Esophagus muscularis mucosa (tissue), 4 donors: ENCODE measurements around the gene SLC15A1. TPM values are rescaled to one million over a fixed set of nuclear protein-coding genes. Genes with fewer than 3 reads are reported as not detected.
A peak's percentile ranks its signal among the peaks of the same experiment; 100 is the strongest.

Experiments used
- DNase-seq: peaks from one replicate; pipeline ENCODE4 v3.0.0-alpha.2; 2017; ENCODE audit errors: extremely low spot score
- H3K27ac ChIP-seq, 4 donors: fragments of 200-600 bp; sonication (generic); replicated peaks in 1 of 4; 1 replicate in 3 of 4; 2 replicates in 1 of 4; pipeline ENCODE4 v1.5.1; 2016 to 2019; ENCODE audit warnings: mild to moderate bottlenecking in 1 of 4
- H3K27me3 ChIP-seq, 4 donors: fragments of 200-600 bp; sonication (generic); one replicate each; pipeline versions ENCODE4 v1.5.1 to v1.6.0; 2016 to 2019
- H3K36me3 ChIP-seq, 4 donors: fragments of 200-600 bp; sonication (generic); one replicate each; pipeline ENCODE4 v1.5.1; 2016 to 2019
- H3K4me1 ChIP-seq, 4 donors: fragments of 200-600 bp; sonication (generic); one replicate each; pipeline ENCODE4 v1.5.1; 2016 to 2019
- H3K4me3 ChIP-seq, 4 donors: fragments of 200-600 bp; sonication (generic); 1 replicate in 2 of 4; 2 replicates in 2 of 4; pipeline ENCODE4 v1.5.1; 2016 to 2019; ENCODE audit warnings: mild to moderate bottlenecking in 4 of 4, moderate library complexity in 1 of 4
- H3K9me3 ChIP-seq, 4 donors: fragments of 200-600 bp; sonication (generic); 1 replicate in 3 of 4; 2 replicates in 1 of 4; pipeline ENCODE4 v1.5.1; 2016 to 2019
- EP300 ChIP-seq: sonication (generic); formaldehyde crosslinking; IDR thresholded peaks from one replicate; pipeline ENCODE4 v1.6.1; 2017; ENCODE audit warnings: antibody characterized with exemption
- POLR2A ChIP-seq: fragments of 450-650 bp; IDR thresholded peaks from one replicate; pipeline ENCODE4 v1.6.1; 2017; ENCODE audit warnings: antibody characterized with exemption, moderate library complexity, mild to moderate bottlenecking, low read depth
- POLR2AphosphoS5 ChIP-seq, 2 donors: sonication (generic); formaldehyde crosslinking; IDR thresholded peaks; one replicate each; pipeline ENCODE4 v1.6.1; 2017; ENCODE audit warnings: antibody characterized with exemption in 2 of 2
- WGBS: methylation state at CpG from one replicate; pipeline ENCODE4 v1.1.5; 2018; 5-methylcytosine and 5-hydroxymethylcytosine counted together
- intact Hi-C: fragments of 100-400 bp; cut with DNase I; formaldehyde crosslinking; loops from one replicate; pipeline ENCODE4 v1.15.1; 2023
- total RNA-seq, 4 donors: library from RNA; depleted of rRNA; stranded (reverse); fragments of >200 nt; gene quantifications; one replicate each; pipeline versions ENCODE4 v1.1.0 to v1.2.1, GENCODE V29; 2016
- TF ChIP-seq, protein P1 (sequence below), 3 experiments: fragments of 200-600 bp in 2 of 3; fragments of 450-650 bp in 1 of 3; sonication (generic) in 2 of 3; IDR thresholded peaks; one replicate each; pipeline ENCODE4 v1.5.1; 2017 to 2019; ENCODE audit warnings: antibody characterized with exemption in 3 of 3, mild to moderate bottlenecking in 2 of 3, moderate library complexity in 1 of 3

Gene SLC15A1, protein sequence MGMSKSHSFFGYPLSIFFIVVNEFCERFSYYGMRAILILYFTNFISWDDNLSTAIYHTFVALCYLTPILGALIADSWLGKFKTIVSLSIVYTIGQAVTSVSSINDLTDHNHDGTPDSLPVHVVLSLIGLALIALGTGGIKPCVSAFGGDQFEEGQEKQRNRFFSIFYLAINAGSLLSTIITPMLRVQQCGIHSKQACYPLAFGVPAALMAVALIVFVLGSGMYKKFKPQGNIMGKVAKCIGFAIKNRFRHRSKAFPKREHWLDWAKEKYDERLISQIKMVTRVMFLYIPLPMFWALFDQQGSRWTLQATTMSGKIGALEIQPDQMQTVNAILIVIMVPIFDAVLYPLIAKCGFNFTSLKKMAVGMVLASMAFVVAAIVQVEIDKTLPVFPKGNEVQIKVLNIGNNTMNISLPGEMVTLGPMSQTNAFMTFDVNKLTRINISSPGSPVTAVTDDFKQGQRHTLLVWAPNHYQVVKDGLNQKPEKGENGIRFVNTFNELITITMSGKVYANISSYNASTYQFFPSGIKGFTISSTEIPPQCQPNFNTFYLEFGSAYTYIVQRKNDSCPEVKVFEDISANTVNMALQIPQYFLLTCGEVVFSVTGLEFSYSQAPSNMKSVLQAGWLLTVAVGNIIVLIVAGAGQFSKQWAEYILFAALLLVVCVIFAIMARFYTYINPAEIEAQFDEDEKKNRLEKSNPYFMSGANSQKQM
- not detected for total RNA-seq

DNA sequence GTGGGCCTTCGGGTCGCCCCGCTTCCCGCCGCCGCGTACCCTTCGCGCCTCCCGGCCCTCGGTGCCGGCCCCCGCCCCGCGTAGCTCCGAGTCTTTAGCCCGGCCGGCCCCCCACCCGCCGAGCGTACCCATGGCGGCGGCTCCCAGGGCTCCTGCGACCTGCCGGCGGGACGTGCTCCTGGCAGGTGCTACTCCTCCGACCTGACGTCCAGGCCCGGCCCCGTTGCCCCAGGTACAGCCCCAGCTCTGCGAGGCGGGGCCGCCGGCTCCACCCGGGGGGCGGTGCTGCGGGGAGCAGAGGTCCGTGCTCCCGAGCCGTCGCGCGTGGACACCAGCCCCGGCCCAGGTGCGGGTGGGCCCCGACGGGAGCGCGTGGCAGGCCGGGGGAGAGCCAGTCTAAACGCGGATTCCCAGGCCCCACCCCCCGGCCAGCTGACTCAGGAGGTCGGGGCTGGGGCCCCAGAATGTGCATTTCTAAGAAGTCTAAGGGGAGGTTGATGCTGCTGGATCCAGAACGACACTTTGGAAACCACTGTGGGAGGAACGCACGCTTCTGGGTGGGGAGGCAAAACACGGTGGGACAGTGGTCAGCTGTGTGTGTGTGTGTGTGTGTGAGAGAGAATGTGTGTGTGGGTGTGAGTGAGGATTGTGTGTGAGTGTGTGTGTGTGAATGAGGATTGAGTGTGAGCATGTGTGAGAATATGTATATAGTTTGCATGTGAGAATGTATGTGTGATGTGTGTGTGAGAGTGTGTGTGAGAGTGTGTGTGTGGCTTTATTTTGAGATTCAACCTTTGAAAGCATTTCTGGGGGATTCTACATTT lies at the start of gene SLC15A1:
SLC15A1 (minus strand) TSS at position 206 of the 824 bp plus-strand sequence; CDS start at position 132, 74 bp downstream.
- no peak within 1 kb of the TSS for H3K27ac ChIP-seq
- no peak for DNase-seq
- peaks cover 13 to 15% (median 14%) of the 10 kb centered on the region in 4 donors for H3K4me1 ChIP-seq
- peaks cover 0 to 58% (median 24%) of the 10 kb centered on the region in 4 donors for H3K27me3 ChIP-seq
- H3K9me3 ChIP-seq, result peaks cover 0 to 11% (median 4%) of the 10 kb centered on the region in 4 donors
- H3K36me3 ChIP-seq, result no peaks in the 10 kb centered on the region
- intact Hi-C loops, result no loop called here
- 40% methylated on average over 8 of the region's 59 CpGs for WGBS
- H3K4me3 ChIP-seq, result peak within 1 kb of the TSS; percentile 44 to 58 (median 46)
- TF ChIP-seq EP300, result no peak
- TF ChIP-seq, protein P1, sequence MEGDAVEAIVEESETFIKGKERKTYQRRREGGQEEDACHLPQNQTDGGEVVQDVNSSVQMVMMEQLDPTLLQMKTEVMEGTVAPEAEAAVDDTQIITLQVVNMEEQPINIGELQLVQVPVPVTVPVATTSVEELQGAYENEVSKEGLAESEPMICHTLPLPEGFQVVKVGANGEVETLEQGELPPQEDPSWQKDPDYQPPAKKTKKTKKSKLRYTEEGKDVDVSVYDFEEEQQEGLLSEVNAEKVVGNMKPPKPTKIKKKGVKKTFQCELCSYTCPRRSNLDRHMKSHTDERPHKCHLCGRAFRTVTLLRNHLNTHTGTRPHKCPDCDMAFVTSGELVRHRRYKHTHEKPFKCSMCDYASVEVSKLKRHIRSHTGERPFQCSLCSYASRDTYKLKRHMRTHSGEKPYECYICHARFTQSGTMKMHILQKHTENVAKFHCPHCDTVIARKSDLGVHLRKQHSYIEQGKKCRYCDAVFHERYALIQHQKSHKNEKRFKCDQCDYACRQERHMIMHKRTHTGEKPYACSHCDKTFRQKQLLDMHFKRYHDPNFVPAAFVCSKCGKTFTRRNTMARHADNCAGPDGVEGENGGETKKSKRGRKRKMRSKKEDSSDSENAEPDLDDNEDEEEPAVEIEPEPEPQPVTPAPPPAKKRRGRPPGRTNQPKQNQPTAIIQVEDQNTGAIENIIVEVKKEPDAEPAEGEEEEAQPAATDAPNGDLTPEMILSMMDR (IDR thresholded peaks at IDR 0.05), result no peak
- no peak for TF ChIP-seq POLR2A
- TF ChIP-seq POLR2AphosphoS5 (IDR thresholded peaks at IDR 0.05), result no peak

DNA sequence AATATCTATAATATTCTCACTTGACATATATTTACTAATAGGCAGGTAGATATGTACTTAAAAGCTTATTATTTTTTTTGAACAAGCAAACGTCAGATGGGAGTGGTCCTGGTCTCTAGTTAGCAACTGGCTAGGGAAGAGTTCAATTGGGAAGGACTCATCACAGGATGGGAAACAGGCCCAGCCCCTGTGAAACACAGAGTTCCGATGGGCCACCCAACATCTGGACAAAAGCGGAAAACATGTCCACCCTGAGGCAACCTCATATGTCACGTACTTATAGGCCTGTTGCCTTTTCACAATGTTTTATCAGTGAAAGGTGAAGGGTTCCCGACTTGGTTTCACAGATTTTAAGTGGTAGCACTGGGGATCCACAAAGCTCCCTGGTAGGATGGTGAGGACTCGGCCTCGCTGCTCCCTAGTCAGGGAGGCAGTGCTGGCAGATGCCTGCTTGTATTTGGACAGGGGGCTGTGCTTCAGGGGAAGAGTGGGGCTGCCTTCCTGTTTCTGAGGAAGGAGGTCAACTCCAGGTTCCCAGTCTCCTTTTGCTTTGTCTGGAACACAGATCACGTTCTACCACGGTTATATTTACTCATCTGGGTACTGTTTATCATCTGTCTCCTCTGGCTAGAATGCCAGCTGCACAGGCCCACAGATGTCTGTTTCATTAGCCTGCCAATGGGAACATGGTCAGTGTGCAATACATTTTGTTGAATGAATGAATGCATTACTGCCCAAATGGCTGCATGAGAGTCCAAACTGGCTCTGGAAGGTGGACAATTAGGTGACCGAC lies 49.4 kb upstream of the SLC15A1 start:
- Histone ChIP-seq H3K27me3 (no peaks in the 10 kb centered on the region), H3K27ac (peak overlapping the region in 1 of 4 donors; percentile 38), H3K36me3 (peaks cover 52 to 96% (median 77%) of the 10 kb centered on the region in 4 donors), H3K4me1 (peaks cover 0 to 9% (median 4%) of the 10 kb centered on the region in 4 donors), H3K9me3 (no peaks in the 10 kb centered on the region), H3K4me3 (no peak overlapping the region)
- DNase-seq, result no peak
- intact Hi-C loops, result no loop called here
- WGBS, result 74% methylated on average over 10 of the region's 10 CpGs
- no peak for TF ChIP-seq POLR2AphosphoS5 (IDR thresholded peaks at IDR 0.05)
- no peak for TF ChIP-seq EP300
- TF ChIP-seq, protein P1 (IDR thresholded peaks at IDR 0.05), result no peak
- no peak for TF ChIP-seq POLR2A

DNA sequence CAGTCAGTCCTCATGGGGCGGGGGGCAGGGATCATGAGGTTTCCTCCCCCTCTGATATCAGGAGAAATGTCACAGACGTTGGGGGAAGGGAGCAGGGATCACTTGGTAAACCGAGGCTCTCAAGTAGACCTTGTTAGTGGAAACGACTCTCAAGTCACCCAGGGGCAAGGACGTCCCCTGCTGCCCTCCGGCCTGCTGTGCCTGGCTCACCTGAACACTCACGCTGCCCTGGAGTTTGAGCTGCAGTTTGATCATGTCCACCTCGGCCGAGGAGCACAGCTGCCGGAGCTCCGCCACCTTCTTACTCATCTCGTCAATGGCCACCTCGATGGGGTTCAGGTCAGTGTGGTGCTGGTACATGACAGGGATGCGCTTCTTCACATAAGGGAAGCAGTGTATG lies 47.6 kb upstream of the SLC15A1 start:
- intact Hi-C loops, result no loop called here
- WGBS, result 91% methylated on average over 8 of the region's 14 CpGs
- peak; percentile 85 for DNase-seq
- Histone ChIP-seq H3K27ac (no peak overlapping the region), H3K4me3 (no peak overlapping the region), H3K27me3 (no peaks in the 10 kb centered on the region), H3K9me3 (no peaks in the 10 kb centered on the region), H3K36me3 (peaks cover 62 to 98% (median 78%) of the 10 kb centered on the region in 4 donors), H3K4me1 (peaks cover 0 to 9% (median 4%) of the 10 kb centered on the region in 4 donors)
- TF ChIP-seq POLR2AphosphoS5 (IDR thresholded peaks at IDR 0.05), result no peak

DNA sequence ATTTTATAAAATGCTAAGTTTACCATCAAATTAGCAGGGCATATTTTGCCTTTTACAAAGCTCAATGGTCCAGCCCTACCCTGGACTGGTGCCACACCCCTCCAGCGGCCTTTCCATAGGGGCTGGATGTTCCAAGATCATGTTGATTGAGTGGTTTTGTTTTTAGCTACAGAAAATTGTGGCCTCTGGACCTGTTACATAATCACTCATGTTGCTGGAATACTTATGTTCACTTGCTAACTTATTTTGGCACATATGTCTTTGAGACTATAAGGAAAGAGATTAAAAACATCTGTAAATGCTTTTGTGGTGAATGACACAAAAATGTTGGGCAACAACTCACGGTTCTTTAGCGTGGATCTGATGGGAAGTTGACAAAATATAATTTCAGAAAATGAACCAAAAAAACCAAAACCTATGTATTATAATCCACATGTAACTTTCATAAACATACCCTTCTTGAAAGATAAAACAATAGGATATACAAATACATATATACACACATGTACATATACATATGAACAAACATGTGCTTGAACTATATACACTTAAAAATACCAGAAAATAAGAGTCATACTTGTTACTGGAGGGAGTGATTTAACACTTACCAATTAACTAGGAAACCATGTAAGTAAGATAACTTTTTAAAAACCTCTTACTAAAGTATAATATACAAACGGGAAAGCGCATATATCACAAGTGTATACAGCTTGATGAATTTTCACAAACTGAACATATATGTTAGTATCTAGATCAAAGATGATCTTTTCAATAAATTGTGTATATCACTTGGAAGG lies 46.6 kb upstream of the SLC15A1 start:
- H3K36me3 ChIP-seq, result peaks cover 62 to 98% (median 78%) of the 10 kb centered on the region in 4 donors
- TF ChIP-seq POLR2A (no peak), EP300 (no peak), POLR2AphosphoS5 (IDR thresholded peaks at IDR 0.05) (no peak)
- TF ChIP-seq, protein P1 (IDR thresholded peaks at IDR 0.05), result no peak
- WGBS, result 62% methylated on average over 5 of the region's 5 CpGs

More for the DNA sequence above, 46.6 kb upstream of the SLC15A1 start:
- no peak for DNase-seq
- Histone ChIP-seq H3K9me3 (no peaks in the 10 kb centered on the region), H3K4me1 (peaks cover 0 to 9% (median 4%) of the 10 kb centered on the region in 4 donors), H3K4me3 (no peak overlapping the region), H3K27me3 (no peaks in the 10 kb centered on the region), H3K27ac (no peak overlapping the region)
- intact Hi-C loops, result no loop called here
